Astrocyte of the spinal cord (primary cell): ENCODE measurements around the gene TAMALIN.

Experiments
- DNase-seq: peaks from one replicate; pipeline ENCODE4 v3.0.0; 2011; ENCODE audit warnings: low read depth, low spot score
- H3K4me3 ChIP-seq: 2 replicates; pipeline ENCODE4 v1.5.1; 2011; ENCODE audit warnings: low read depth, mild to moderate bottlenecking, low read length, moderate library complexity
- CTCF ChIP-seq: IDR thresholded peaks from 2 replicates; pipeline ENCODE4 v1.5.1; 2012; ENCODE audit warnings: low read depth, mild to moderate bottlenecking, low read length, inconsistent platforms
- in situ Hi-C: cut with HindIII; loops from 2 replicates; pipeline ENCODE4 v1.10.0; 2017; ENCODE audit warnings: low sequenced_read_pairs

Gene TAMALIN

GRCh38 chr12:51980051-51980808 is 26.5 kb upstream of the TAMALIN start:
- no peak overlapping the region for H3K4me3 ChIP-seq
- peak; percentile 60 for DNase-seq
- in situ Hi-C loops: no loop called here
- TF ChIP-seq CTCF: peak; percentile 96

- TF ChIP-seq CTCF: no peak
- in situ Hi-C loops: no loop called here
- H3K4me3 ChIP-seq: no peak overlapping the region
- no peak for DNase-seq
Observed at GRCh38 chr12:51980809-51981127, 26.0 kb upstream of the TAMALIN start.

DNA sequence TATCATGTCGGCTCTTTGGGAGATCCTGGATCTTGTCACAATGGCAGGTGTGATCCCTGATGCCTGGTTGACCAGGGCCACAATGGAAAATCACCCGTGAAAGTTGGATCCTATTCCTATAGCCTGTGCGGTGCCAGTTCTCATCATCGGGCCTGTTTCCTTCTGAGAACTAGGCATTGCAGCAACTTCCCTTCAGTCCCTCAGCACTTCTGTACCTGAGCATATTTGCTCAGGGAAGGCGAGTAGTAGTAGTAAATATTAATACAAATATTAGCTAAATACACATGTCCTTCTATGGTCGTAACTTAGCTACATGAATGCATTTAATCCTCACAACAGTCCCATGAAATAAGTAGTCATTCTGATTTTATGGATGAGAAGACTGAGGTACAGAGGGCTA is 22.1 kb upstream of the TAMALIN start:
- no peak for DNase-seq
- in situ Hi-C loops: no loop called here
- no peak overlapping the region for H3K4me3 ChIP-seq
- no peak for TF ChIP-seq CTCF

GRCh38 chr12:51985154-51985835 is 21.5 kb upstream of the TAMALIN start:
- no peak for TF ChIP-seq CTCF
- in situ Hi-C loops: no loop called here
- H3K4me3 ChIP-seq: no peak overlapping the region
- no peak for DNase-seq

GRCh38 chr12:51986834-51987233 is 19.9 kb upstream of the TAMALIN start:
- in situ Hi-C loops: no loop called here
- no peak overlapping the region for H3K4me3 ChIP-seq
- TF ChIP-seq CTCF: no peak
- DNase-seq: no peak

- in situ Hi-C loops: no loop called here
- TF ChIP-seq CTCF: no peak
- H3K4me3 ChIP-seq: no peak overlapping the region
- DNase-seq: no peak
Observed at GRCh38 chr12:51992246-51992645, 14.5 kb upstream of the TAMALIN start.
